ENCODE data around the gene BRME1.

Gene BRME1

GRCh38 chr19:13905634-13906520, at the start of gene BRME1, which contains the start of gene CC2D1A:
BRME1 (minus strand) TSS chr19:13906117; CDS start chr19:13904892, 1,225 bp downstream.
CC2D1A (plus strand) TSS chr19:13906201; CDS start chr19:13906442, 241 bp downstream.
- DNase-seq (ENCODE audit: extremely low read depth, low read depth): no peak
- no peak for TF ChIP-seq CTCF (IDR thresholded peaks at IDR 0.05; ENCODE audit: low read depth, low read length, missing control alignments)
- peak within 1 kb of the TSS; percentile 77 for H3K4me3 ChIP-seq (replicated peaks; ENCODE audit: low read depth, low read length)

- H3K4me3 ChIP-seq (replicated peaks; ENCODE audit: low read depth, low read length): no peak overlapping the region
- TF ChIP-seq CTCF (IDR thresholded peaks at IDR 0.05; ENCODE audit: low read depth, low read length, missing control alignments): no peak
- DNase-seq (ENCODE audit: extremely low read depth, low read depth): no peak
Measured at GRCh38 chr19:13954185-13954584, 48.3 kb upstream of the BRME1 start.

GRCh38 chr19:13952931-13953531, 47.1 kb upstream of the BRME1 start:
- TF ChIP-seq CTCF (IDR thresholded peaks at IDR 0.05; ENCODE audit: low read depth, low read length, missing control alignments): peak; percentile 22
- peak overlapping the region; percentile 85 for H3K4me3 ChIP-seq (replicated peaks; ENCODE audit: low read depth, low read length)
- no peak for DNase-seq (ENCODE audit: extremely low read depth, low read depth)

- DNase-seq (ENCODE audit: extremely low read depth, low read depth): peak; percentile 98
- peak within 1 kb of the TSS; percentile 85 for H3K4me3 ChIP-seq (replicated peaks; ENCODE audit: low read depth, low read length)
- TF ChIP-seq CTCF (IDR thresholded peaks at IDR 0.05; ENCODE audit: low read depth, low read length, missing control alignments): no peak
Measured at GRCh38 chr19:13952154-13952930, 46.4 kb upstream of the BRME1 start, which contains the start of gene DCAF15. DCAF15 (plus strand) TSS chr19:13952509; CDS start chr19:13952513, 4 bp downstream.

GRCh38 chr19:13951799-13952153, 45.9 kb upstream of the BRME1 start:
- TF ChIP-seq CTCF (IDR thresholded peaks at IDR 0.05; ENCODE audit: low read depth, low read length, missing control alignments): no peak
- no peak for DNase-seq (ENCODE audit: extremely low read depth, low read depth)
- H3K4me3 ChIP-seq (replicated peaks; ENCODE audit: low read depth, low read length): peak overlapping the region; percentile 85

GRCh38 chr19:13951043-13951442, 45.1 kb upstream of the BRME1 start:
- no peak overlapping the region for H3K4me3 ChIP-seq (replicated peaks; ENCODE audit: low read depth, low read length)
- DNase-seq (ENCODE audit: extremely low read depth, low read depth): no peak
- TF ChIP-seq CTCF (IDR thresholded peaks at IDR 0.05; ENCODE audit: low read depth, low read length, missing control alignments): no peak
